HG03571 (cell line): ENCODE measurements around the gene KLHL26.
A peak's percentile ranks its signal among the peaks of the same experiment; 100 is the strongest.

ENCODE experiments used
- ATAC-seq: cut with Tn5 transposase; IDR thresholded peaks from one replicate; pipeline ENCODE4 v1.9.1; 2021; ENCODE audit not compliant: unreplicated experiment

Gene KLHL26

DNA sequence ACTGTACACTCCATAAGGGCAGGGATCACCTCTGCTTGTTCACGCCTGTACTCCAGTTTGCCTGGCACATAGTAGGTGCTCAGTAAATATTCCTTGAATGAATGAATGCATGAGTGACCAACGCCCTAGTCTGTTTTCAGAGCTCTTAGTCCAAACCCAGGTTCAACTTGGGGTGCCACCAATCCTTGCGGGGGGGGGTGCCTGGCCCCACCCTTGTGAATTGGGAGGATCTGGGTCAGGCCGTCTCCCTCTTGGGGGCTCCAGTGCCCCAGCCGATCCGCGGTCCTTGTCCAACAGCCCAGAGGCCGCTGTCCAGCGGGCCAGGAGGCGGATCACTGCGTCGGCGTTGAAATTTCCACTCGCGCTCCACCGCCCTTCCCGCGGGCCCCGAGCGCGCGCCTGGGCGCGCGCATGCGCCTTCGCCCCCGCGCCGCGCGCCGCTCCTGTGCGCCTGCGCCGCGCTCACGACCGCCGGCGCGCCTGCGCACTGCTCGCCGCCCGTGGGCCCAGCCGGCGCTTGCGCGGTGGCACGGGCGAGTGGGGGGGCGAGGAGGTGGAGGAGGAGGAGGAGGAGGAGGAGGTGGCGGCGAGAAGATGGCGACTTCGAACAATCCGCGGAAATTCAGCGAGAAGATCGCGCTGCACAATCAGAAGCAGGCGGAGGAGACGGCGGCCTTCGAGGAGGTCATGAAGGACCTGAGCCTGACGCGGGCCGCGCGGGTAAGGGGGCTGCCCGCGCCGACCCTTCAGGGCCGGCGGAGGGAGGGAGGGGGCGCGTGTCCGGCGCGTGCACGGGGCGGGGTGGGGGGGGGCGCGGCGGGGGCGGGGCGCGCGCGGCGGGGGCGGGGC lies 46.5 kb downstream of the KLHL26 start, which contains the start of gene CRTC1:
Gene CRTC1 (plus strand): TSS at position 572 of the 849 bp plus-strand sequence. CDS start 23 bp downstream, at position 595.
- peak; percentile 53 for ATAC-seq

GRCh38 chr19:18683958-18684641 lies 47.3 kb downstream of the KLHL26 start:
- ATAC-seq = peak; percentile 5

- no peak for ATAC-seq
Measured at GRCh38 chr19:18684642-18684993, 47.8 kb downstream of the KLHL26 start.

- no peak for ATAC-seq
Measured at GRCh38 chr19:18685597-18686190, 48.9 kb downstream of the KLHL26 start.

GRCh38 chr19:18687740-18688465 lies 51.1 kb downstream of the KLHL26 start:
- no peak for ATAC-seq

- no peak for ATAC-seq
Measured at GRCh38 chr19:18696023-18696422, 59.2 kb downstream of the KLHL26 start.

GRCh38 chr19:18697680-18698079 lies 60.9 kb downstream of the KLHL26 start:
- ATAC-seq = no peak

GRCh38 chr19:18698321-18699167 lies 61.7 kb downstream of the KLHL26 start:
- ATAC-seq = no peak

- no peak for ATAC-seq
Measured at GRCh38 chr19:18699403-18700054, 62.7 kb downstream of the KLHL26 start.

DNA sequence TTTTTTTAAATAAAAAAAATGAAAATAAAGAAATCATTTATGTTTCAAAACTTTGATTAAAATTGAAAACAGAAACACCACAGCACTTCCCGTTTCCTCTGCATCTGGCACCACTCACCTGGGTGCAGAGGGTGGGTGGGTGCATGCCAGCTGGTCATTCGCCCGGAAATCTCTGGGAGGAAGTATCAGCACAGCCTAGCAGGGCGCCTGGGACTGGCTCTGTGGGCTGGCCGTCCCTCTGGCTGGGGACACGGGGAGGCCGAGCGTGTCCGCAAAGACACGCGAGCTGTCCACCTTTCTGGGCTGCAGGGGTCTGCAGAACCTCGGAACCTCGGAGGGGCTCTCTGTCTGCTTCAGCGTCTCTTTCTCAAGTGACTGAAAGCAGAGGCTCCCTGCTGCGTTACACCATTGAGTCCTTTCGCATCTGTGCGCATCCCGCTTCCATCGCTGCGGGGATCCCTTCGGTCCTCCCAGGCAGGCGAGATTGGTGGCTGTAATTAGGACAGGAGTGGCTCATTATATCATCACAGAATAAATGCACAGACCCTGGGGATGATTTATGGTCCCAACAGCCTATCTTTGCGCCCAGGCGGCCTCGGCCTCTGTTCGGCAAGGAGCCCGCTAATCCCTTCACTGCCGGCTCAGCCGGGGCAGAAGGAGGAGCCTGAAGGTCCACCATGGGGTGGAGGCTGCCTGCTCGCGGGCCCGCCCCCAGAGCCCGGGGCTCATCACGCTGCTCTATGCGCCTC lies 63.8 kb downstream of the KLHL26 start:
- ATAC-seq = peak; percentile 56

DNA sequence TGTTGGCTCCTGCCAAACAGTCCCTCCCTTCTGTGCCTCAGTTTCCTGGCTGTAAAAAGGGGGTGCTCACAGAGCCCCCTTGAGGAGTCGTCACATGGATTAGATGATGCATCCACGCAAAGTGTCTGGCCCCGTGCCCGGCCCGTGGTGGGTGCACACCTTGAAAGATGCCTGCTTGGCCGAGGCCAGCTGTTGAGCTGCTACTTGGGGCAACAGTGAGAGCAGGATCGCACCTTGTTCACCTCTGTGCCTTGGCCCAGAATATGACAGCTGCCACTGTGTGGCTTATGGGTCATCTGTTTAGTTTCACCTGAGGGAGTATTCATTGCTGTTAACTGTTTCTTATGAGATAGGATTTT lies 64.4 kb downstream of the KLHL26 start:
- peak; percentile 13 for ATAC-seq

GRCh38 chr19:18704054-18704453 lies 67.2 kb downstream of the KLHL26 start:
- no peak for ATAC-seq

DNA sequence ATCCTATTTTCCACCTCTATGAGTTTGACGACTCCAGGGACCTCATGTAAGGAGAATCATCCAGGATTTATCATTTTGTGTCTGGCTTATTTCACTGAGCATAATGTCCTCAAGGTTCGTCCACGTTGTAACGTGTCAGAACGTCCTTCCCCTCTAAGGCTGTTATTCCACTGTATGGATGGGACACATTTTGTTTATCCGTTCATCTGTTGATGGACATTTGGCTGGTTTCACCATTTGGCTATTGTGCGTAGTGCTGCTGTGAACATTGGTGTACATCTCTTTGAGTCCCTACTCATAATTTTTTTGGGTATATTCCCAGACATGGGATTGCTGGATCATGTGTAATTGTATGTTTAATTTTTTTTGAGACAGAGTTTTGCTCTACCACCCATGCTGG lies 68.1 kb downstream of the KLHL26 start:
- no peak for ATAC-seq

DNA sequence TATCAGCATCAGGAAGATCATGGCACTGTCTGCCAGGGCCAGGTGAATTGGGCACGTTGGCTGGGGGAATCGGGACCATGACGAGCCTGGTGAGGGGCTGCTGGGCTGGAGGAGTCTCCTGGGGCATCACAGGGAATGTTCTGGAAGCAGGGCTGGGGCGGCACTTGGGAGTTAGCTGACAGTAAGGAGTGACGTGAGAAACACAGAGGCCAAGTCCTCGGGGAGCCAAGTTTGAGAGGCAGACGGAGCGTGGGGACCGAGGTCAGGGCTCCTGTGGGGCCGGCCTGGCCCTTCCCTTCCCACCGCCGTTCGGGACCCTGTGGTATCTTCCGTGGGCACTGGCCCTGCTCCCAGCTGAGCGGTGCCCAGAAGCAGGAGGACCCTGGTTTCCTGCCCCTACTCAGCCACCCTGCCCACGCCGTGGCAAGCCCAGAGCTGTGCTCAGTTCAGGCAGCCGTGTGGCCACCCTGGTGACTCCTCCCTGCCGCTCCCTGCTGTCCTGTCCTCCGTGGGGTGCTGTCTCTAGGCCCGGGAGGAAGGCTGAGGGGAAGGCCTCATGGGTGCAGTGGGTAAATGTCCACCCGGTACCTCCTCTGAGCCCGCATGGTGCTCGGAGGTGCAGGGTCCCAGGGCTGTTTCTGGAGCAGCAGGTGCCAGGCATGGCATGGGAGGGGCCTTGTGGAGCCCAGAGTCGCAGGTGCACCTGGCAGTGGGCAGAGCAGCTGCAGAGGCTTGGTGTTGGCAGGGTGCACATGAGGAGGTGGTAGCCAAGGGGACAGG lies 71.8 kb downstream of the KLHL26 start:
- no peak for ATAC-seq

DNA sequence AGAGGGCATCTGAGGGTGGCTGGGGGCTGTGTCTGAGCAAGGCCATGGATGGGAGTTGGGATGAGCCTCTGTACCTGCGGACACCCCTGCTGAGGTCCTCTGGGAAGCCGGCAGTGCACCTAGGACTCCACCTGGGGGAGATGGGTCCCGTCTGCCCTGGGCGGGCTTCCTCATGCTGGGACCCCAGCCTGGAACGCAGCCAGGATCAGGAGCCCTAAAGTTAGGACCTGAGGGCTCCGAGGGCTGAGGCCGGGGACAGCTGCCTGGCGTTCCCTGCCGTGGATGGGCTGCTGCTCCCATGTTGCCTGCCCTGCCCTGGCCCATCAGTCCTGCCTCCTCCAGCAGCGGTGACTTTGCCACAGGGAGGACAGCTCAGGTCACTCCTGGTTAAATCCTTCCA lies 72.7 kb downstream of the KLHL26 start:
- no peak for ATAC-seq

DNA sequence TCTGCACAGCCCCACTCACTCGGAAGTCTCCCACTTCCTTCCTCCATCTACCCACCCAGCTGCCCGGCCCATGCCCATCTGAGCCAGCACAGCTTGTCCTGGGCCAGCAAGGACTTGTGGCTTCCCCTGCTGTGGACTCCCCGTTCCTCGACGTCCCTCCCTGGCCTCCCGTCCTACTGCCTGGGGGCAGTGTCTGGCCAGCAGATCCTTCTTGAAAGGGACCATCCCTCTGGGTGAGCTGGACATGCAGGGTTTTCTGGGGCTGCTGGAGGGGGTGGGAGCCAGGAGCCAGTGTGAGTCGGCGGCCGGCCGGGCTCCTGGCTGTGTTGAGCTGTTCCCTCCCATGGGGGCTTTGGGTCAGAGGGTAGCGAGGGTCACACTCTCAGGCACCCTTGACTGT lies 73.4 kb downstream of the KLHL26 start:
- no peak for ATAC-seq

DNA sequence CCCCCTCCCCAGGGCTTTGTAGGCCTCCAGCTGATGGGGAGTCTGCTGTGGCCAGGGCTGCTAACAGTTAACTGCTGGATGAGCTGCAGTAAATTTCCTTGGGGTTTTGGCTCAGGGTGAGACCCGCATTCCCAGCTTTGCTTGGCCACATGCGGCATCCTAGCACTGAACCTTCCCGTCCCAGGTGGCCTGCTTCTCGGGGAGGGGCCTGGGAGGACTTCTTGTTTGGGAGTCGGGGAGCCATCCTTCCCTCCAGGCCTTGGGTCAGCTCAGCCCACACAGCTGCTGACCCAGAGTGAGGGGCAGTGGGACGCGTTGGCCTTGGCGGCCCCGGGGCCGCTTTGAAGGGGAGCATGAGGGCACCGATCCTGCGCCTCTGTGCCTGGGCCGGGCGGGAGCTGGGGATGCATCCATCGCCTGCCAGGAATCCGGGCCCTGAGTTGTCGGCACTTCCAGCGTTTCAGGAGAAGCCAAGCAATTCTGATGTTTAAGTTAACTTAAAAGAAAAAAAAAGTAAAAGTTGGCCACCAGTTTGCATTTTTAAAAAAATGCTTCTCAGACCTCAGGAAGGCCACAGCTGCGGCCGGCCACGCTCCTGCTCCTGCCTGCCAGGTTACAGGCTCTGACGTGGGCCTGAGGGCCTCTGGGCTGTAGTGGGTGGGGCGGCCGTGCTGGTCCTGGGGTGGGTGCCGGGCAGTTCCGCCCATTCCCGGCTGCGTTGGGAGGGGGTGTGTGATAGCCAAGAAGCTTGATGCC lies 74.3 kb downstream of the KLHL26 start:
- no peak for ATAC-seq

GRCh38 chr19:18711893-18712292 lies 75.1 kb downstream of the KLHL26 start:
- no peak for ATAC-seq
